DMS153 treated with DMSO at 0.1 percent for 48 hours (cell line): ENCODE results near the gene OR13H1.
"Not testable (repeated sequence)": the region's sequence is repeated elsewhere in the genome, so short reads cannot be mapped to it uniquely, and the experiment has no call there.

ENCODE experiments used
- DNase-seq: peaks from one replicate; lab custom pipeline; 2025; ENCODE audit not compliant: unreplicated experiment; lab: John Stamatoyannopoulos, UW

OR13H1 gene

GRCh38 chrX:131543774-131544173 is at the start of gene OR13H1:
OR13H1 (plus strand) TSS chrX:131544074; CDS start chrX:131544074, 0 bp downstream.
- DNase-seq, result no peak

GRCh38 chrX:131501556-131501955 is 42.3 kb upstream of the OR13H1 start:
- DNase-seq, result not testable (repeated sequence)

- no peak for DNase-seq
Measured at GRCh38 chrX:131513159-131513914, 30.5 kb upstream of the OR13H1 start.

GRCh38 chrX:131521824-131522223 is 22.1 kb upstream of the OR13H1 start:
- DNase-seq, result no peak

DNA sequence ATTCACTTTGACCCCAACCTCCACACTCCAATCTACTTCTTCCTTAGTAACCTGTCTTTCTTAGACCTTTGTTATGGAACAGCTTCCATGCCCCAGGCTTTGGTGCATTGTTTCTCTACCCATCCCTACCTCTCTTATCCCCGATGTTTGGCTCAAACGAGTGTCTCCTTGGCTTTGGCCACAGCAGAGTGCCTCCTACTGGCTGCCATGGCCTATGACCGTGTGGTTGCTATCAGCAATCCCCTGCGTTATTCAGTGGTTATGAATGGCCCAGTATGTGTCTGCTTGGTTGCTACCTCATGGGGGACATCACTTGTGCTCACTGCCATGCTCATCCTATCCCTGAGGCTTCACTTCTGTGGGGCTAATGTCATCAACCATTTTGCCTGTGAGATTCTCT is 344 bp downstream of the OR13H1 start:
- DNase-seq, result no peak

DNA sequence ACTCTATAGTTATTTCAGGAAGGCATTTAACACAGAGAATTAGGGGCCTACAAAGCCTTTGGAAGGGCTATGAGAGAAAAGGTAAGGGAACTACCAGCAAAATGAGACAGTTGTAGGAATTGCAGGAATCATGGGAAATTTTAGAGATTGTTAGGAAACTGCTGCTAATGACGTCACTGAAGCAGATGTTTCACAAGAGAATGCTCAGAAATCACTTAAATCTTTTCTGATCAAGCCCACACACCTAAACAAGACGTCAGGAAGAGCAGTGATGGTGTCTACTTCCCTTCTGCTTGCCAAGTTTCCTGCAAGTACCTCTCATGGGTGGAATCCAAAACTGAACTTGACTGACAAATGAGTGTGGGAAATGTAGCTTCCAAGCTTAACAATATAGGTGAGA is 5.1 kb downstream of the OR13H1 start:
- DNase-seq, result no peak

GRCh38 chrX:131552453-131552852 is 8.6 kb downstream of the OR13H1 start:
- DNase-seq, result not testable (repeated sequence)

DNA sequence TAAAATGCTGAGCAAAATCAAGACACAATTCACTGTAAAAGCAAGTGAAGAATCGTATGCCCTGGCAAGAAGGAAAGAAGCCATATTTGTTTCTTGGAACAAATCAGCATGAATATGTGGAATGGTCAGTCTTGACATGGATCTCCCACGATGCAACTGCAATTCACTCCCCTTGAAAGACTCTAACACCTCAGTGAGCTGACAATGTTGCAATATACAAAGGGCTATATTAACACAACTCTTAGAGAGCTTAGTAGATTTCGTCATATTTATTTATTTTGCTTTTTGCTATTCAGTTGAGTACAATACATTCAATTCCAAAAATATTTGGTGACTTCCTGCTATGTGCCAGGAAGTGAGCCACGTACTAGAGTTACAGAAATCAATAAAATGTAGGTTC is 14.7 kb downstream of the OR13H1 start:
- no peak for DNase-seq

DNA sequence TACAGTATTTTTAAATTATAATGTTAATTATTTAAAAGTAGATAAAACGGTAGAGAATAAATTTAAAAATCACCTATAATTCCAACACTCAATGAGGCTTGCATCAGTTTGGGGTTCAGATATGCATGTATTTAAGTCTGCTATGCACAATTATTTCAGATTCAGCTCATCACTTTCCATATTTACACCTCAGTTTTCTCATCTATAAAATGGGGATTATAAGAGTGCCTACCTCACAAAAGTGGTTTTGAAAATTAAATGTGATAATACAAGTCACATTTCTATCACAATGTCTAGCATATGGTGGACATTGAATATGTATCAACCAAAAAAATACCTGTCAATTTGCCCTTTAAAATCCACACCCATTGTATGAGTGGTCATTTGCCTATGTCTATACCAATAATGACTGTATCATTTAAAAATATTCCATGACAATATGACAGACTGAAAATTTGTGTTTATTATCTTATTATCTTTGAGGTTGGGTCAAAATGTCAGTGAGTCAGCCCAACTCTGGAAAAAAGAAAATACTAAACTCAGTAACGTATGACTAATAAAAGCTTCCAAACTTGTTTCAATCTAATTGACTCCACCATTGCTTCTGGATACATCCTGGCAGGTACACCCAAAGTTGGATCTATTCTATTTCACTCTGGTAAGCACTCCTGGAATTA is 20.8 kb downstream of the OR13H1 start:
- DNase-seq, result no peak

DNA sequence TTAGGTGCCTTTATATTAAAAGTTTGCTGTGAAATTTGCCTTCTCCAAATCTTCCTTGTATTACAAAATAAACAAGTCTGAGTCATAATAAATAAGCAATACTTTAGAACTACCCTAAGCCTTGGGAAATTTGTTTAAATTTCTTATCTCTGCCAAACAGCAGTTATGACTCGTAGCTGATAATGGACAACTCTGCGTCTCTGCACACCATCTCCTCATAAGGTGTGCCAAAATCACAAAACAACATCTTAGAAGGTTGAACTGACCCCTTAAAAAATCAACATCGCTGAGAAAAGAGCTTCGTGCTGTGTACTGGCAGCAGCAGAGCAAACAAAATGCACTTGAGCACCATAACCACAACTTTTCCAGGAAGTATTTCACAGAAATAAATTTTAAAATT is 22.0 kb downstream of the OR13H1 start:
- no peak for DNase-seq

DNA sequence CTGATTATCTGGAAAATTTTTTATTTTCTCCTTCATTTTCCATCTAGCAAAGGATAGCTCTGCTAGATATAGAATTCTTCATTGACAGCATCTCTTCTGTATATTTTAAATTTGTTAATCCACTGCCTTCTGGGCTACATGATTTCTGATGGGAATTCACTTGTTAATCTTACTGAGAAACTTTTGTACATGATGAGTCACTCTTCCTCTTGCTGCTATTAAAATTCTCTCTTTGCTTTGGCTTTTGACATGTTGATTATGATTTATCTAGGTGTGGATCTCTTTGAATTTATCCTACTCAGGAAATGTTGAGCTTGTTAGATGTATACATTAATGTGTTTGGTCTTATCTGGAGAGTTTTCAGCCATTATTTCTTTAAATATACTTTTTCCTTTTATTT is 27.5 kb downstream of the OR13H1 start:
- no peak for DNase-seq

- DNase-seq, result no peak
Measured at GRCh38 chrX:131572372-131573014, 28.6 kb downstream of the OR13H1 start.

GRCh38 chrX:131577413-131577812 is 33.5 kb downstream of the OR13H1 start:
- no peak for DNase-seq

DNA sequence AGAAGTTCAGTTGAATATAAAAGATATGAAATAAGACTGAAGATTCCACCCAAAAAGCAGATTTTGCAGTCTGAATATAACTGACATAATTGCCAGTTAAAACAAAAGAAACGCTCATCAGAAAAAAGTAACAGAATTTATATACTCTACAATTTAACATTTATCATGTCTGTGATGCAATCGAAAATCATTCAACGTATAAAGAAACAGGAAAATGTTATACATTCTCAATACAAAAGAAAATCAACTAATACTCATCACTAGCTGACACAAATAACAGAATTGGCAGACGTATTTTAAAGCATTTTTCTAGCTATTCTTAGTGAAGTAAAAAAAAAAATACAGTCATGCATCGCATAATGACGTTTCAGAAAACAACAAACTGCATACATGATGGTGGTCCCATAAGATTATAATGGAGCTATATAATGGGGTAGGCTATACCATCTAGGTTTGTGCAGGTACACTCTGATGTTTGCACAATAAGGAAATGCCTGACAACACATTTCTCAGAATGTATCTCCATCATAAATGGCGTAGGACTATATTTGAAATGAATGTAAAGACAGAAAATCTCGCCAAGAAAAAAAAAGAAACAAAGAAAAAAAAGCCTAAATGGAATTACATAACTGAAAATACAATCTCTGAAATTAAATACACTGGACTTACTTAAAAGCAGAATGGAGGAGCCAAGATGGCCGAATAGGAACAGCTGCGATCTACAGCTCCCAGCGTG is 34.3 kb downstream of the OR13H1 start:
- DNase-seq, result no peak

- not testable (repeated sequence) for DNase-seq
Measured at GRCh38 chrX:131578735-131579367, 35.0 kb downstream of the OR13H1 start.

DNA sequence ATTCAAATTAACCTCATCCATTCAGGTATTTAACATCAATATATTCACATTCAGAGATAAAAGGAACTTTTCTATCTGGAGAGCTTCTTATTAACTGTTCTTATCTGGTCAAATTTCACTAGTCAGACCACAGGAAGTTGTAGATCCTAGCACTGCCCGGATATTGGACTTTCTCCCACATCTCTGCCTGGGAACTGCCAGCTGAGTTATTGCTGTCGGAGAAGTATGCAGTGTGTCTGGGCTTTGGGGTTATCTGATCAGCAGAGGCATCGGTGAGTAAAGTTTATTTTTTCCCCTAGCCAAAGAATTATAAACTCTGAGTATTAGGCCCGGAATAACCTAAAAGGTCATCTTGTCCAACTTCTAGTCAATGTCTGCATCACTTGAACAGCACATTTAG is 45.1 kb downstream of the OR13H1 start:
- DNase-seq, result no peak
